GM12874 (cell line): ENCODE results near the gene DPYD.

ENCODE experiments used
- TF ChIP-seq, protein P1 (sequence below): IDR thresholded peaks from 2 replicates; pipeline ENCODE4 v1.5.1; 2011; ENCODE audit warnings: low read depth, mild to moderate bottlenecking, control low read depth, low read length, moderate library complexity; ENCODE audit not compliant: insufficient read depth

The DPYD gene

GRCh38 chr1:97571760-97572159, 349.1 kb downstream of the DPYD start:
- TF ChIP-seq, protein P1, sequence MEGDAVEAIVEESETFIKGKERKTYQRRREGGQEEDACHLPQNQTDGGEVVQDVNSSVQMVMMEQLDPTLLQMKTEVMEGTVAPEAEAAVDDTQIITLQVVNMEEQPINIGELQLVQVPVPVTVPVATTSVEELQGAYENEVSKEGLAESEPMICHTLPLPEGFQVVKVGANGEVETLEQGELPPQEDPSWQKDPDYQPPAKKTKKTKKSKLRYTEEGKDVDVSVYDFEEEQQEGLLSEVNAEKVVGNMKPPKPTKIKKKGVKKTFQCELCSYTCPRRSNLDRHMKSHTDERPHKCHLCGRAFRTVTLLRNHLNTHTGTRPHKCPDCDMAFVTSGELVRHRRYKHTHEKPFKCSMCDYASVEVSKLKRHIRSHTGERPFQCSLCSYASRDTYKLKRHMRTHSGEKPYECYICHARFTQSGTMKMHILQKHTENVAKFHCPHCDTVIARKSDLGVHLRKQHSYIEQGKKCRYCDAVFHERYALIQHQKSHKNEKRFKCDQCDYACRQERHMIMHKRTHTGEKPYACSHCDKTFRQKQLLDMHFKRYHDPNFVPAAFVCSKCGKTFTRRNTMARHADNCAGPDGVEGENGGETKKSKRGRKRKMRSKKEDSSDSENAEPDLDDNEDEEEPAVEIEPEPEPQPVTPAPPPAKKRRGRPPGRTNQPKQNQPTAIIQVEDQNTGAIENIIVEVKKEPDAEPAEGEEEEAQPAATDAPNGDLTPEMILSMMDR: no peak

GRCh38 chr1:97570691-97571090, 350.1 kb downstream of the DPYD start:
- TF ChIP-seq, protein P1: no peak

GRCh38 chr1:97567000-97567749, 353.7 kb downstream of the DPYD start:
- TF ChIP-seq, protein P1: no peak

DNA sequence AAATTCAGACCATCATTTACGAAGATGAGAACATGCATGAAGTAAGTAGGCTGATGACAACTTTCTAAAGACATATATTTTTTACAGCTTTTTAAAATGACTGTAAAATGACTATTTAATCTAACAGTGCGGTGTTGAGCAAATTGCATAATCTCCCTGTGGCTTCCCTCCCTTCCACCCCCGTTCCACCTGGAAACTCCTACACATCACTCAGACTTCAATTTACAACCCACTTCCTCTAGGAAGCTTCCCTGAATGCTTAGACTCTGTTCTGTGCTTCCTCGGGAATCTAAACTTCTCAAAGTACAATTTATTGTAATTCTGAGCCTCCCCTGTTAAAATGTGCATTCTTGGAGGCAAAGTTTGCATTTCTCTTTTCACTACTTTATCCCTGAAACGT, 354.9 kb downstream of the DPYD start:
- TF ChIP-seq, protein P1: no peak

DNA sequence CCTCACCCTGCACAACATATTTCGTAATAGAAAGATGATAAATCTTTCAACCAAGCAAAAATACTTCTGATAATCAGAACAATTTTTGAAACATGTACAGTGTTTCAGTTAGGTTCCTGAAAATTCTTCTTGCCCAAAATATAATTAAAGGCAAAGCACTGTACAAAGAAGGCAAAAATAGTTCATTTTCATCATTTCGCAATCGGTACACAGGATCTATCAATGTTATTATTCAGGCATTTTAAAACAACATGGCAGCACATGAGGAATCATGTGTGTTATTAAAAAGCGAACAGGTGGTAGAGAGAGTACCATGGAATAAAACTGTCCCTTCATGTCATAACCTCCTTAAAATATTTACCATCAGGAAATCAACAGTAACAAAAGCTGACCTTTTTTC, 356.9 kb downstream of the DPYD start:
- TF ChIP-seq, protein P1: no peak

DNA sequence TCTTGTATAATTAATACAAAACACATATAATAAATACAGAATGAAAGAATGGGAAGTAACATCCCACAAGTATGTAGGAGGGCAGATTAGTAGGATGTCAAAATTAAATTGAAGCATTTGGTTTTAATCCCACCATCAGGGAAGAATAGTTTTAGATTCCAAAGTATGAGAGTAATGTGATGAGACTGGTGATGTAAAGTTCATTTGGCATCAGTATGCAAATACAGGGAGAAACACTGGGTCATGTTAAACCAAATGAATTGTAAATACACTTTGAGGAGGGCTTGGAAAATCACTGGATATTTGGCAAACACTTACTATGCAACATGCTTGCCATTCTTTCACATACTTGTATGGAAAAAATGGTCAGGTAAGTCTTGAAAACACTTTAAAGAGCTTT, 358.8 kb downstream of the DPYD start:
- TF ChIP-seq, protein P1: no peak

- TF ChIP-seq, protein P1: no peak
These were observed 360.1 kb downstream of the DPYD start for GRCh38 chr1:97560714-97561113.

DNA sequence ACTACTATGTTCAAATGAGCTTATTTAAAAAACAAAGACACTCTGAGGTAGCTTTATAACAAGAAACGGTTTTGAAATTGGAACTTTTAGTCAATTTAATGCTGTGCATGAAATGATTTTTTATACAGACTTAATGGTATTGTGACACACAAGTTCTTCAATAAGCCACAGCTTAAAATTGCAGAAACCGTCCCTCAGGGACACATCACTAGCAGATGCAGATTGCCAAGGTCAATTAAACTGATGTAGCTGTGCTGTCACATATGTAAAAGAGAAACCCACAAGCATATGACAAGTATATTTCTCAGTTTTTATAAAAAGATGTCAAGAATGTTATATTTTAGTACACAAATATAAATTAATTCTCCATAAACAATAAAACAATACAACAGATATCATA, 366.9 kb downstream of the DPYD start:
- TF ChIP-seq, protein P1: no peak
